Stomach smooth muscle (tissue), 2 donors: Measurements from ENCODE around the gene SRPX.

ENCODE experiments used
- H3K27ac ChIP-seq: one replicate; pipeline ENCODE4 v1.7.0; 2013; ENCODE audit warnings: mild to moderate bottlenecking, low read length, inconsistent platforms
- H3K27me3 ChIP-seq, 2 donors: one replicate each; pipeline ENCODE4 v1.7.0; 2013; ENCODE audit warnings: low read length in 2 of 2; ENCODE audit not compliant: insufficient read depth in 2 of 2, control insufficient read depth in 1 of 2
- H3K36me3 ChIP-seq, 2 donors: one replicate each; pipeline ENCODE4 v1.7.0; 2013; ENCODE audit warnings: low read length in 2 of 2; ENCODE audit not compliant: control insufficient read depth in 2 of 2, insufficient read depth in 2 of 2
- H3K4me1 ChIP-seq: one replicate; pipeline ENCODE4 v1.7.0; 2013; ENCODE audit warnings: low read length; ENCODE audit not compliant: control insufficient read depth, insufficient read depth
- H3K4me3 ChIP-seq, 2 donors: one replicate each; pipeline ENCODE4 v1.7.0; 2013; ENCODE audit warnings: low read length in 2 of 2
- H3K9ac ChIP-seq, 2 donors: one replicate each; pipeline ENCODE4 v1.7.0; 2013; ENCODE audit warnings: low read length in 2 of 2, mild to moderate bottlenecking in 1 of 2
- H3K9me3 ChIP-seq, 2 donors: one replicate each; pipeline ENCODE4 v1.7.0; 2013; ENCODE audit warnings: low read length in 2 of 2; ENCODE audit not compliant: control insufficient read depth in 2 of 2
- donor health status: healthy.
- donor health status: Pancreatic carcinoma.

Gene SRPX

GRCh38 chrX:38108364-38108763 is 112.3 kb downstream of the SRPX start:
- H3K9ac ChIP-seq: no peak overlapping the region
- H3K4me1 ChIP-seq: no peaks in the 10 kb centered on the region
- H3K36me3 ChIP-seq: no peaks in the 10 kb centered on the region
- no peak overlapping the region for H3K4me3 ChIP-seq
- no peak overlapping the region for H3K27ac ChIP-seq
- H3K27me3 ChIP-seq: no peaks in the 10 kb centered on the region
- no peaks in the 10 kb centered on the region for H3K9me3 ChIP-seq

- H3K27ac ChIP-seq: no peak overlapping the region
- no peaks in the 10 kb centered on the region for H3K36me3 ChIP-seq
- H3K9ac ChIP-seq: no peak overlapping the region
- no peaks in the 10 kb centered on the region for H3K27me3 ChIP-seq
- H3K4me1 ChIP-seq: no peaks in the 10 kb centered on the region
- no peaks in the 10 kb centered on the region for H3K9me3 ChIP-seq
- H3K4me3 ChIP-seq: no peak overlapping the region
Measured at GRCh38 chrX:38106991-38107655, 113.5 kb downstream of the SRPX start.

- Histone ChIP-seq H3K27ac (no peak overlapping the region), H3K4me3 (no peak overlapping the region), H3K36me3 (no peaks in the 10 kb centered on the region), H3K27me3 (no peaks in the 10 kb centered on the region), H3K9me3 (no peaks in the 10 kb centered on the region), H3K9ac (no peak overlapping the region), H3K4me1 (no peaks in the 10 kb centered on the region)
Measured at GRCh38 chrX:38105216-38105725, 115.4 kb downstream of the SRPX start.

GRCh38 chrX:38103857-38104812 is 116.5 kb downstream of the SRPX start:
- Histone ChIP-seq H3K9ac (no peak overlapping the region), H3K4me1 (no peaks in the 10 kb centered on the region), H3K4me3 (no peak overlapping the region), H3K27me3 (no peaks in the 10 kb centered on the region), H3K9me3 (no peaks in the 10 kb centered on the region), H3K36me3 (no peaks in the 10 kb centered on the region), H3K27ac (no peak overlapping the region)

- Histone ChIP-seq H3K4me1 (no peaks in the 10 kb centered on the region), H3K9ac (no peak overlapping the region), H3K36me3 (no peaks in the 10 kb centered on the region), H3K4me3 (no peak overlapping the region), H3K27ac (no peak overlapping the region), H3K27me3 (no peaks in the 10 kb centered on the region), H3K9me3 (no peaks in the 10 kb centered on the region)
Measured at GRCh38 chrX:38102875-38103274, 117.8 kb downstream of the SRPX start.

- H3K36me3 ChIP-seq: no peaks in the 10 kb centered on the region
- H3K27ac ChIP-seq: no peak overlapping the region
- no peaks in the 10 kb centered on the region for H3K9me3 ChIP-seq
- H3K4me3 ChIP-seq: no peak overlapping the region
- H3K4me1 ChIP-seq: no peaks in the 10 kb centered on the region
- H3K27me3 ChIP-seq: no peaks in the 10 kb centered on the region
- no peak overlapping the region for H3K9ac ChIP-seq
Measured at GRCh38 chrX:38102240-38102639, 118.4 kb downstream of the SRPX start.

GRCh38 chrX:38099688-38100087 is 121.0 kb downstream of the SRPX start:
- no peak overlapping the region for H3K9ac ChIP-seq
- no peaks in the 10 kb centered on the region for H3K4me1 ChIP-seq
- no peak overlapping the region for H3K27ac ChIP-seq
- H3K9me3 ChIP-seq: no peaks in the 10 kb centered on the region
- no peaks in the 10 kb centered on the region for H3K36me3 ChIP-seq
- H3K27me3 ChIP-seq: no peaks in the 10 kb centered on the region
- no peak overlapping the region for H3K4me3 ChIP-seq
